GM04503 (cell line): ENCODE measurements around the gene PRSS27.

Experiments
- DNase-seq: peaks from one replicate; pipeline ENCODE4 v3.0.0-alpha.2; 2012; ENCODE audit warnings: low read depth

Gene PRSS27

GRCh38 chr16:2720064-2720457 is at the start of gene PRSS27:
Gene PRSS27 (minus strand): TSS chr16:2720224. CDS start chr16:2720160, 64 bp downstream.
- no peak for DNase-seq

- no peak for DNase-seq
Measured at GRCh38 chr16:2769675-2770056, 49.6 kb upstream of the PRSS27 start.

GRCh38 chr16:2769100-2769529 is 49.1 kb upstream of the PRSS27 start:
- no peak for DNase-seq

DNA sequence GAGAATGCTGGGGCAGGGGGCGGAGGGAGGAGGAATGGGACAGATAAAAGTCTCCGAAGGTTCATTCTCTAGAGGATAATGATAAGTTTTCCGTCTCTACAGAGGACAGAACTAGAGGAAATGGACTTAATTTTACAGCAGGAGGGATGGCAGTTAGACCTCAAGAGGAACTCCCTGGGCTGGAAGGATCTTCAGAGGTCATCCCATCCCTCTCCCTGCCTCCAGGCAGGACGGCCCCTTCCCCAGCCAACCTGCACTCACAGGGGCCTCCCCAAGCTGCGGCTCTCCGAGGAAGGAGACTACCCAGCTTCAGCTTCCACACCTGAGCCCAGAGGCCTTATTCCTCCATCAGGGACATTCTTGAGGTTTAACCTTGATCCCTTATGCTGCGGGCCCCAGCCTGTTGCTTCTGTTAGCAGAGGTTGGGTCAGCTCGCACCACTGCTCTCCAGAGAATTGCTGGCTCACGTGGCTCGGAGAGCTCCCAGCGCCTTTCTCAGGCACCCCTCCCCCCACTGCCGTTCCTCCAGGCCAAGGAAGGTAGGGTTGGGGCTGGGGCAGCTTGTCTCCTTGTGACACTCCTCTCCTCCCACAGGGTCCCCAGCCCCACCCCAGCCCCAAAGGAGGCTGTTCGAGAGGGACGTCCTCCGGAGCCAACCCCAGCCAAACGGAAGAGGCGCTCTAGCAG is 48.5 kb upstream of the PRSS27 start:
- no peak for DNase-seq

DNA sequence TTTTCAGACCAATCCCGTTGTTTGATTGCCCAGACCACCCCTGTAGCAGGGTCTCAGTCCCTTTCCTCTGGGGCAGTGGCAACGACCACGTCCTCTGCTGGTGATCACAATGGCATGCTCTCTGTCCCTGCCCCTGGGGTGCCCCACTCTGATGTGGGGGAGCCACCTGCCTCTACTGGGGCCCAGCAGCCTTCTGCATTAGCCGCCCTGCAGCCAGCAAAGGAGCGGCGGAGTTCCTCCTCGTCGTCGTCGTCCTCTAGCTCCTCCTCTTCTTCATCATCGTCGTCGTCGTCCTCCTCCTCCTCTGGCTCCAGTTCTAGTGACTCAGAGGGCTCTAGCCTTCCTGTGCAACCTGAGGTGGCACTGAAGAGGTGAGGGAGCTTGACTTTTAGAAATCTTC is 47.9 kb upstream of the PRSS27 start:
- DNase-seq, result no peak

DNA sequence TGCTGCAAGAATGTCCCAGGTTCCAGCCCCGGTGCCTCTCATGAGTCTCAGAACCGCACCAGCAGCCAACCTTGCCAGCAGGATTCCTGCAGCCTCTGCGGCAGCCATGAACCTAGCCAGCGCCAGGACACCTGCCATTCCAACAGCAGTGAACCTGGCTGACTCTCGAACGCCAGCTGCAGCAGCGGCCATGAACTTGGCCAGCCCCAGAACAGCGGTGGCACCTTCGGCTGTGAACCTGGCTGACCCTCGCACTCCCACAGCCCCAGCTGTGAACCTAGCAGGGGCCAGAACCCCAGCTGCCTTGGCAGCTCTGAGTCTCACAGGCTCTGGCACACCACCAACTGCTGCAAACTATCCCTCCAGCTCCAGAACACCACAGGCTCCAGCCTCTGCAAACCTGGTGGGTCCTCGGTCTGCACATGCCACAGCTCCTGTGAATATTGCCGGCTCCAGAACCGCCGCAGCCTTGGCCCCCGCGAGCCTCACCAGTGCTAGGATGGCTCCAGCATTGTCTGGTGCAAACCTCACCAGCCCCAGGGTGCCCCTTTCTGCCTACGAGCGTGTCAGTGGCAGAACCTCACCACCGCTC is 47.2 kb upstream of the PRSS27 start:
- no peak for DNase-seq

DNA sequence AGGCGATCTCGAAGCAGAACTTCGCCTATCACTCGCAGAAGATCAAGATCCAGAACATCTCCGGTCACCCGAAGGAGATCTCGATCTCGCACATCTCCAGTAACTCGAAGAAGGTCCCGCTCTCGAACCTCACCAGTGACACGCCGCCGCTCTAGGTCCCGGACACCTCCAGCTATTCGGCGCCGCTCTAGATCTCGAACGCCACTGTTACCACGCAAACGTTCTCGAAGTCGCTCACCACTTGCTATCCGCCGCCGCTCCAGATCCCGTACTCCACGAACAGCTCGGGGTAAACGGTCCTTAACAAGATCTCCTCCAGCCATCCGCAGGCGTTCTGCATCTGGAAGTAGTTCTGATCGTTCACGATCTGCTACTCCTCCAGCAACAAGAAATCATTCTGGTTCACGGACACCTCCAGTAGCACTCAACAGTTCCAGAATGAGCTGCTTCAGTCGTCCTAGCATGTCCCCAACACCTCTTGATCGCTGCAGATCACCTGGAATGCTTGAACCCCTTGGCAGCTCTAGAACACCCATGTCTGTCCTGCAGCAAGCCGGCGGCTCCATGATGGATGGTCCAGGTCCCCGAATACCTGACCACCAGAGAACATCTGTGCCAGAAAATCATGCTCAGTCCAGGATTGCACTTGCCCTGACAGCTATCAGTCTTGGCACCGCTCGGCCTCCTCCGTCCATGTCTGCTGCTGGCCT is 46.6 kb upstream of the PRSS27 start:
- DNase-seq, result no peak

DNA sequence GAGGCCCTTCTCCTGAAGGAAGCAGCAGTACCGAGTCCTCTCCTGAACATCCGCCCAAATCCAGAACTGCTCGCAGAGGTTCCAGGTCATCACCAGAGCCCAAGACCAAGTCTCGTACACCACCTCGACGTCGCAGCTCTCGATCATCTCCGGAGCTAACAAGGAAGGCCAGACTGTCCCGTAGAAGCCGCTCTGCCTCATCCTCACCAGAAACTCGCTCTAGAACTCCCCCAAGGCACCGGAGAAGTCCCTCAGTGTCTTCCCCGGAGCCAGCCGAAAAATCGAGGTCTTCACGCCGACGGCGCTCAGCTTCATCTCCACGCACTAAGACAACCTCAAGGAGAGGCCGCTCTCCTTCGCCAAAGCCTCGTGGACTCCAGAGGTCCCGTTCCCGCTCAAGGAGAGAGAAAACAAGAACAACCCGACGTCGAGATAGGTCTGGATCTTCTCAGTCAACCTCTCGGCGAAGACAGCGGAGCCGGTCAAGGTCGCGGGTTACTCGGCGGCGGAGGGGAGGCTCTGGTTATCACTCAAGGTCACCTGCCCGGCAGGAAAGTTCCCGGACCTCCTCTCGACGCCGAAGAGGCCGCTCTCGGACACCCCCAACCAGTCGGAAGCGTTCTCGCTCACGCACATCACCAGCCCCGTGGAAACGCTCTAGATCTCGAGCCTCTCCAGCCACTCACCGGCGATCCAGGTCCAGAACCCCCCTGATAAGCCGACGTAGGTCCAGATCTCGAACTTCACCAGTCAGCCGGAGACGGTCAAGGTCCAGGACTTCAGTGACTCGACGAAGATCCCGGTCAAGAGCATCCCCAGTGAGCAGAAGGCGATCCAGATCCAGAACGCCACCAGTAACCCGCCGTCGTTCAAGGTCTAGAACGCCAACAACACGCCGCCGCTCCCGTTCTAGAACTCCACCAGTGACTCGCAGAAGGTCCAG is 45.7 kb upstream of the PRSS27 start:
- no peak for DNase-seq

- DNase-seq, result no peak
Measured at GRCh38 chr16:2764718-2765117, 44.7 kb upstream of the PRSS27 start.

DNA sequence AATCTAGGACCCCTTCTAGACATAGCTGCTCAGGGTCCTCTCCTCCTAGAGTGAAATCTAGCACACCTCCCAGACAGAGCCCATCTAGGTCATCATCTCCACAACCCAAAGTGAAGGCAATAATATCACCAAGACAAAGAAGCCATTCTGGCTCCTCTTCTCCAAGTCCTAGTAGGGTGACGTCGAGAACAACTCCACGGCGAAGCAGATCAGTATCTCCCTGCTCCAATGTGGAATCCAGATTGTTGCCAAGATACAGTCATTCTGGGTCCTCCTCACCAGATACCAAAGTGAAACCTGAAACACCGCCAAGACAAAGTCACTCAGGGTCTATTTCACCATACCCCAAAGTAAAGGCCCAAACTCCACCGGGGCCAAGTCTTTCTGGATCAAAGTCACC is 43.1 kb upstream of the PRSS27 start:
- no peak for DNase-seq

DNA sequence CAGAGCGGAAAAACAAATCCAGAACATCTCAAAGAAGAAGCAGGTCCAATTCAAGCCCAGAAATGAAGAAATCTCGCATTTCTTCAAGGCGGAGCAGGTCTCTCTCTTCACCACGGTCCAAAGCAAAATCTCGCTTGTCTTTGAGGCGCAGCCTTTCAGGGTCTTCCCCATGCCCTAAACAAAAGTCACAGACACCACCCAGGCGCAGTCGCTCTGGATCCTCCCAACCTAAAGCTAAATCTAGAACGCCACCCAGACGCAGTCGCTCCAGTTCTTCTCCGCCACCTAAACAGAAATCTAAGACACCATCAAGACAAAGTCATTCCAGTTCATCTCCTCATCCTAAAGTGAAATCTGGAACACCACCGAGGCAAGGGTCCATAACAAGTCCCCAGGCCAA is 42.7 kb upstream of the PRSS27 start:
- no peak for DNase-seq

GRCh38 chr16:2761886-2762583 is 42.0 kb upstream of the PRSS27 start:
- DNase-seq, result no peak

GRCh38 chr16:2761472-2761871 is 41.4 kb upstream of the PRSS27 start:
- DNase-seq, result no peak

- no peak for DNase-seq
Measured at GRCh38 chr16:2757344-2757743, 37.3 kb upstream of the PRSS27 start.

GRCh38 chr16:2756288-2757015 is 36.4 kb upstream of the PRSS27 start:
- no peak for DNase-seq

- DNase-seq, result no peak
Measured at GRCh38 chr16:2755158-2755557, 35.1 kb upstream of the PRSS27 start.

DNA sequence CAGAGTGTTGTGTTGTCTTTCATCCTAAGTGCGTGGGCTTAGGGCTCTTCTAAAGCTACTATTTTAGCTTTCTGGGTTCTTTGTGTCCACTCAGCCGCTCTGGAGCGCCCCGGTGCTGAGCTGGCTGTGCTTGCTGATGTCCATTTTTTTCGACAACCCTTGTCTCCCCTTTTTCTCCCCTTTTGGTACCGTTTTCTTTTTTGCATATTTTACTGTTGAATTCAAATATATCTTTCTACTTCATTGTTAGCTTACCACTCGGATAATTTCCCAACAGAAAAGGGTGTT is 33.7 kb upstream of the PRSS27 start:
- no peak for DNase-seq

GRCh38 chr16:2752850-2753732 is 33.1 kb upstream of the PRSS27 start:
- DNase-seq, result no peak

- DNase-seq, result peak; percentile 77
Measured at GRCh38 chr16:2752035-2752849, 32.2 kb upstream of the PRSS27 start, which contains the start of gene SRRM2. Gene SRRM2 (plus strand): TSS chr16:2752638. CDS start chr16:2756365, 3,727 bp downstream.
